GM12878 (cell line): ENCODE data around the gene ZIC2. TPM values are rescaled to one million over a fixed set of nuclear protein-coding genes. Genes with fewer than 3 reads are reported as not detected.

ENCODE experiments used
- BACH1 ChIP-seq: fragments of 450-650 bp; IDR thresholded peaks from 2 replicates; pipeline ENCODE4 v1.6.1; 2017; ENCODE audit warnings: mild to moderate bottlenecking, borderline replicate concordance
- CREM ChIP-seq: IDR thresholded peaks from 2 replicates; pipeline ENCODE4 v1.6.1; 2014; ENCODE audit warnings: antibody characterized with exemption, low read depth
- GATAD2B ChIP-seq: fragments of 450-650 bp; conservative IDR thresholded peaks from 2 replicates; pipeline ENCODE4 v1.6.1; 2017; ENCODE audit warnings: low read depth, mild to moderate bottlenecking, moderate library complexity
- KLF5 ChIP-seq: fragments of 450-650 bp; IDR thresholded peaks from 2 replicates; pipeline ENCODE4 v1.6.1; 2014; ENCODE audit warnings: mild to moderate bottlenecking; ENCODE audit not compliant: partially characterized antibody
- MXI1 ChIP-seq: fragments of 150-350 bp; IDR thresholded peaks from 2 replicates; pipeline ENCODE4 v1.6.1; 2011; ENCODE audit warnings: low read depth, mild to moderate bottlenecking, inconsistent platforms, low read length, improper control_type of control experiment
- NFYB ChIP-seq: IDR thresholded peaks from 2 replicates; pipeline ENCODE4 v1.6.1; 2011; ENCODE audit warnings: low read depth, mild to moderate bottlenecking, low read length, improper control_type of control experiment, moderate library complexity; ENCODE audit not compliant: insufficient read depth
- TCF12 ChIP-seq: IDR thresholded peaks from 2 replicates; pipeline ENCODE4 v1.6.1; 2011; ENCODE audit warnings: low read depth, mild to moderate bottlenecking, low read length
- ZBED1 ChIP-seq: IDR thresholded peaks from 2 replicates; pipeline ENCODE4 v1.6.1; 2016; ENCODE audit warnings: borderline replicate concordance
- ZBTB4 ChIP-seq: fragments of 450-650 bp; formaldehyde crosslinking; IDR thresholded peaks from 2 replicates; pipeline ENCODE4 v1.4.0; 2022; ENCODE audit warnings: mild to moderate bottlenecking, moderate library complexity
- ZNF207 ChIP-seq: fragments of 450-650 bp; IDR thresholded peaks from 2 replicates; pipeline ENCODE4 v1.6.1; 2014; ENCODE audit warnings: antibody characterized with exemption, mild to moderate bottlenecking, borderline replicate concordance
- ZNF622 ChIP-seq: fragments of 450-650 bp; IDR thresholded peaks from 2 replicates; pipeline ENCODE4 v1.6.1; 2017; ENCODE audit warnings: mild to moderate bottlenecking, inconsistent platforms
- polyA plus RNA-seq, 11 experiments: library from polyadenylated mRNA; depleted of rRNA in 4 of 11; unstranded in 6 of 11; stranded (reverse) in 5 of 11; fragments of >200 nt; fragmentation: Nextera tagmentation in 4 of 11; fragmentation: Illumina TruSeq in 1 of 11; extraction: Ambion mirVana in 4 of 11; extraction: Trizol in 1 of 11; gene quantifications; 1 replicate in 1 of 11; 2 replicates in 10 of 11; pipeline versions ENCODE4 v1.2.1 to v1.2.3, GENCODE V29; 2011 to 2016; ENCODE audit warnings: inconsistent platforms in 2 of 11, missing spikeins in 2 of 11, low read depth in 1 of 11
- total RNA-seq, 4 experiments: library from RNA; depleted of rRNA in 3 of 4; stranded (reverse); fragments of >200 nt in 3 of 4; fragmentation: Illumina TruSeq in 1 of 4; extraction: Trizol in 1 of 4; gene quantifications; 2 replicates each; pipeline versions ENCODE4 v1.2.1 to v1.2.3, GENCODE V29; 2013 to 2021
- TF ChIP-seq, protein P1 (sequence below): fragments of 450-650 bp; IDR thresholded peaks from 2 replicates; pipeline ENCODE4 v1.6.1; 2017; ENCODE audit warnings: mild to moderate bottlenecking, moderate library complexity

Gene ZIC2
- total and polyA plus RNA-seq, 10 of the 15 experiments (the other 5 are each of a cell fraction or from before 2014, with no cell fraction given), result 0.05 TPM; not detected in 8

GRCh38 chr13:99965329-99966000, 16.1 kb upstream of the ZIC2 start (continued):
- TF ChIP-seq ZBTB4 (CRISPR knock-in tag) (no peak), TCF12 (no peak), BACH1 (no peak), KLF5 (no peak), NFYB (no peak), ZBED1 (no peak), ZNF622 (no peak), ZNF207 (no peak), GATAD2B (no peak), MXI1 (no peak), CREM (no peak)
- TF ChIP-seq, protein P1, sequence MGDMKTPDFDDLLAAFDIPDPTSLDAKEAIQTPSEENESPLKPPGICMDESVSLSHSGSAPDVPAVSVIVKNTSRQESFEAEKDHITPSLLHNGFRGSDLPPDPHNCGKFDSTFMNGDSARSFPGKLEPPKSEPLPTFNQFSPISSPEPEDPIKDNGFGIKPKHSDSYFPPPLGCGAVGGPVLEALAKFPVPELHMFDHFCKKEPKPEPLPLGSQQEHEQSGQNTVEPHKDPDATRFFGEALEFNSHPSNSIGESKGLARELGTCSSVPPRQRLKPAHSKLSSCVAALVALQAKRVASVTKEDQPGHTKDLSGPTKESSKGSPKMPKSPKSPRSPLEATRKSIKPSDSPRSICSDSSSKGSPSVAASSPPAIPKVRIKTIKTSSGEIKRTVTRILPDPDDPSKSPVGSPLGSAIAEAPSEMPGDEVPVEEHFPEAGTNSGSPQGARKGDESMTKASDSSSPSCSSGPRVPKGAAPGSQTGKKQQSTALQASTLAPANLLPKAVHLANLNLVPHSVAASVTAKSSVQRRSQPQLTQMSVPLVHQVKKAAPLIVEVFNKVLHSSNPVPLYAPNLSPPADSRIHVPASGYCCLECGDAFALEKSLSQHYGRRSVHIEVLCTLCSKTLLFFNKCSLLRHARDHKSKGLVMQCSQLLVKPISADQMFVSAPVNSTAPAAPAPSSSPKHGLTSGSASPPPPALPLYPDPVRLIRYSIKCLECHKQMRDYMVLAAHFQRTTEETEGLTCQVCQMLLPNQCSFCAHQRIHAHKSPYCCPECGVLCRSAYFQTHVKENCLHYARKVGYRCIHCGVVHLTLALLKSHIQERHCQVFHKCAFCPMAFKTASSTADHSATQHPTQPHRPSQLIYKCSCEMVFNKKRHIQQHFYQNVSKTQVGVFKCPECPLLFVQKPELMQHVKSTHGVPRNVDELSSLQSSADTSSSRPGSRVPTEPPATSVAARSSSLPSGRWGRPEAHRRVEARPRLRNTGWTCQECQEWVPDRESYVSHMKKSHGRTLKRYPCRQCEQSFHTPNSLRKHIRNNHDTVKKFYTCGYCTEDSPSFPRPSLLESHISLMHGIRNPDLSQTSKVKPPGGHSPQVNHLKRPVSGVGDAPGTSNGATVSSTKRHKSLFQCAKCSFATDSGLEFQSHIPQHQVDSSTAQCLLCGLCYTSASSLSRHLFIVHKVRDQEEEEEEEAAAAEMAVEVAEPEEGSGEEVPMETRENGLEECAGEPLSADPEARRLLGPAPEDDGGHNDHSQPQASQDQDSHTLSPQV, result no peak
